Measurements from ENCODE around the gene FAM50B.
A peak's percentile ranks its signal among the peaks of the same experiment; 100 is the strongest.

Gene FAM50B

DNA sequence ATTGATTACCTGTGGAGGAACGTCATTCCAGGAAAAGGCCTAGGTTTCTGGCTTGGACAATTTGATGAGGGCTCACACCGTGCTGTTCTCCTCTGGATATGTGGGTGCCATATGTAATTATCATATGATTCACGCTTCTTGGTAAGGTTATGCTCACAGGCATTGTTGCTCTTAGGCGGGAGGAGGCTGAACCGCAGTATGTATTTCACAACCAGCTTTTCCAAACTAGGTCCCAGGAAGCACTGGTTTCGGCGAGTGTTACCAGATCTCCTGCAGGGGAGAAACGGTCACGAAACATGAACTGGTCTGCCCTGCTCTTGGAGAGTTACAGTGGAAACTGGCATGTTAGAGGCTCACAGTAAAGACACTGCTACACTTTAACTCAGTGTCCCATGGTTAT lies 793 bp upstream of the FAM50B start:
- 97% methylated on average over 8 of the region's 9 CpGs for WGBS (ENCODE audit: insufficient coverage)
- H3K27ac ChIP-seq (ENCODE audit: insufficient read depth in 1 of 2, low read depth in 1 of 2, low read length in 2 of 2, poor library complexity in 1 of 2, severe bottlenecking in 2 of 2): no peak overlapping the region
- CTCF ChIA-PET: interaction anchor here (0.8 to 5.6 kb wide), 27 partner anchors 9 to 147 kb away, joined by 3 to 53 read pairs (median 6); no protein-coding TSS in a partner anchor

DNA sequence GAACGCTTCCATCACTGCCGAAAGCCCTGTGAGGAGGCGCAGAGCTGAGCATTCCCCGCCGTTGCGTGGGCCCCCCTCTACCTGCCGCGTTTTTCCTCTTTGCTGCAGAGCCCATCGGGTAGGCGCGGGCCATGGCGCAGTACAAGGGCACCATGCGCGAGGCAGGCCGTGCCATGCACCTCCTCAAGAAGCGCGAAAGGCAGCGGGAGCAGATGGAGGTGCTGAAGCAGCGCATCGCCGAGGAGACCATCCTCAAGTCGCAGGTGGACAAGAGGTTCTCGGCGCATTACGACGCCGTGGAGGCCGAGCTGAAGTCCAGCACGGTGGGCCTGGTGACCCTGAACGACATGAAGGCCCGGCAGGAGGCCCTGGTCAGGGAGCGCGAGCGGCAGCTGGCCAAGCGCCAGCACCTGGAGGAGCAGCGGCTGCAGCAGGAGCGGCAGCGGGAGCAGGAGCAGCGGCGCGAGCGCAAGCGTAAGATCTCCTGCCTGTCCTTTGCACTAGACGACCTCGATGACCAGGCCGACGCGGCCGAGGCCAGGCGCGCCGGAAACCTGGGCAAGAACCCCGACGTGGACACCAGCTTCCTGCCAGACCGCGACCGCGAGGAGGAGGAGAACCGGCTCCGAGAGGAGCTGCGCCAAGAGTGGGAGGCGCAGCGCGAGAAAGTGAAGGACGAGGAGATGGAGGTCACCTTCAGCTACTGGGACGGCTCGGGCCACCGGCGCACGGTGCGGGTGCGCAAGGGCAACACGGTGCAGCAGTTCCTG lies 693 bp downstream of the FAM50B start:
- POLR2A ChIA-PET: no interaction called here
- DNase-seq: peak in 1 of 3 donors; percentile 15

More for the DNA sequence above, 793 bp upstream of the FAM50B start:
- no peak for DNase-seq
- Histone ChIP-seq H3K36me3 (ENCODE audit: control insufficient read depth in 4 of 4, insufficient read depth in 4 of 4, low read length in 3 of 4) (no peaks in the 10 kb centered on the region), H3K9me3 (ENCODE audit: control extremely low read depth in 1 of 5, control insufficient read depth in 4 of 5, insufficient read depth in 2 of 5, low read depth in 1 of 5, low read length in 4 of 5) (peaks cover 0 to 6% (median 0%) of the 10 kb centered on the region in 5 experiments), H3K4me3 (ENCODE audit: control insufficient read depth in 1 of 7, extremely low read depth in 1 of 7, insufficient read depth in 4 of 7, low read depth in 2 of 7, low read length in 6 of 7) (peak overlapping the region in 3 of 7 experiments; percentile 59 to 84 (median 70)), H3K4me1 (ENCODE audit: control extremely low read depth in 1 of 4, control insufficient read depth in 4 of 4, insufficient read depth in 4 of 4, low read length in 3 of 4) (peaks cover 0 to 11% (median 3%) of the 10 kb centered on the region in 4 experiments), H3K27me3 (replicated peaks in 2 of 5; ENCODE audit: control insufficient read depth in 4 of 5, insufficient read depth in 5 of 5, low read length in 4 of 5) (no peaks in the 10 kb centered on the region)
- POLR2A ChIA-PET: interaction anchor here (0.8 kb wide), 1 partner anchor 172 kb away, joined by 3 read pairs; a partner anchor contains a TSS

DNA sequence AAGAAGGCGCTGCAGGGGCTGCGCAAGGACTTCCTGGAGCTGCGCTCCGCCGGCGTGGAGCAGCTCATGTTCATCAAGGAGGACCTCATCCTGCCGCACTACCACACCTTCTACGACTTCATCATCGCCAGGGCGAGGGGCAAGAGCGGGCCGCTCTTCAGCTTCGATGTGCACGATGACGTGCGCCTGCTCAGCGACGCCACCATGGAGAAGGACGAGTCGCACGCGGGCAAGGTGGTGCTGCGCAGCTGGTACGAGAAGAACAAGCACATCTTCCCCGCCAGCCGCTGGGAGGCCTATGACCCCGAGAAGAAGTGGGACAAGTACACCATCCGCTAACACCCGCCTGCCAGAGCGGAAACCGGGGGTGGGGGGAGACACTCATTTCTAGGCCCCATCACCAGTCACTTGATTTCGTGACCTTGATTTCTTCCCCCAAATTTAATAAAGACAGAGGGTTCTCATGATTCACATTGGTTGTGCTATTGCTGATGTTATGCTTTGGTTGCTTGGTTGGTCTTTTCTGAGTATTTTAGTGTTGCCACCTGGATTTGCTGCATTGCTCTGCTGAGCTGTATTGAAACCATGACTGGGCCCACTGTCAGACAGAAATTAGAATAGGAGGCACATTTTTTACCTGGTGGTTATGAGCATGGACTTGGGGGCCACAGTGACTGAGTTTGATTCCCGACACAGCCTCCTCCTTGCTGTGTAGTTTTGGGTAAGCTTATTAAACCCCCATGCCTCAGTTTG lies 1.5 kb downstream of the FAM50B start:
- Histone ChIP-seq H3K27ac (ENCODE audit: insufficient read depth in 1 of 2, low read depth in 1 of 2, low read length in 2 of 2, poor library complexity in 1 of 2, severe bottlenecking in 2 of 2) (no peak overlapping the region), H3K36me3 (ENCODE audit: control insufficient read depth in 4 of 4, insufficient read depth in 4 of 4, low read length in 3 of 4) (no peaks in the 10 kb centered on the region), H3K9me3 (ENCODE audit: control extremely low read depth in 1 of 5, control insufficient read depth in 4 of 5, insufficient read depth in 2 of 5, low read depth in 1 of 5, low read length in 4 of 5) (peaks cover 0 to 6% (median 0%) of the 10 kb centered on the region in 5 experiments), H3K4me1 (ENCODE audit: control extremely low read depth in 1 of 4, control insufficient read depth in 4 of 4, insufficient read depth in 4 of 4, low read length in 3 of 4) (peaks cover 0 to 11% (median 3%) of the 10 kb centered on the region in 4 experiments), H3K27me3 (replicated peaks in 2 of 5; ENCODE audit: control insufficient read depth in 4 of 5, insufficient read depth in 5 of 5, low read length in 4 of 5) (no peaks in the 10 kb centered on the region), H3K4me3 (ENCODE audit: control insufficient read depth in 1 of 7, extremely low read depth in 1 of 7, insufficient read depth in 4 of 7, low read depth in 2 of 7, low read length in 6 of 7) (peak overlapping the region in 2 of 7 experiments; percentile 70 to 84)
- 98% methylated on average over 32 of the region's 33 CpGs for WGBS (ENCODE audit: insufficient coverage)
- CTCF ChIA-PET: interaction anchor here (0.9 to 5.6 kb wide), 11 partner anchors 10 to 159 kb away, joined by 3 to 53 read pairs (median 9); no protein-coding TSS in a partner anchor
- POLR2A ChIA-PET: no interaction called here
- no peak for DNase-seq

More for the DNA sequence above, 693 bp downstream of the FAM50B start:
- H3K27me3 ChIP-seq (replicated peaks in 2 of 5; ENCODE audit: control insufficient read depth in 4 of 5, insufficient read depth in 5 of 5, low read length in 4 of 5): no peaks in the 10 kb centered on the region
- peak overlapping the region in 1 of 2 experiments; percentile 34 for H3K27ac ChIP-seq (ENCODE audit: insufficient read depth in 1 of 2, low read depth in 1 of 2, low read length in 2 of 2, poor library complexity in 1 of 2, severe bottlenecking in 2 of 2)
- WGBS (ENCODE audit: insufficient coverage): 70% methylated on average over 73 of the region's 73 CpGs
- H3K36me3 ChIP-seq (ENCODE audit: control insufficient read depth in 4 of 4, insufficient read depth in 4 of 4, low read length in 3 of 4): no peaks in the 10 kb centered on the region
- peak overlapping the region; percentile 19 to 84 (median 64) for H3K4me3 ChIP-seq (ENCODE audit: control insufficient read depth in 1 of 7, extremely low read depth in 1 of 7, insufficient read depth in 4 of 7, low read depth in 2 of 7, low read length in 6 of 7)
- CTCF ChIA-PET: interaction anchor here (0.7 to 5.6 kb wide), 24 partner anchors 11 to 160 kb away, joined by 3 to 53 read pairs (median 6); no protein-coding TSS in a partner anchor
- H3K9me3 ChIP-seq (ENCODE audit: control extremely low read depth in 1 of 5, control insufficient read depth in 4 of 5, insufficient read depth in 2 of 5, low read depth in 1 of 5, low read length in 4 of 5): peaks cover 0 to 6% (median 0%) of the 10 kb centered on the region in 5 experiments
- peaks cover 0 to 11% (median 3%) of the 10 kb centered on the region in 4 experiments for H3K4me1 ChIP-seq (ENCODE audit: control extremely low read depth in 1 of 4, control insufficient read depth in 4 of 4, insufficient read depth in 4 of 4, low read length in 3 of 4)

DNA sequence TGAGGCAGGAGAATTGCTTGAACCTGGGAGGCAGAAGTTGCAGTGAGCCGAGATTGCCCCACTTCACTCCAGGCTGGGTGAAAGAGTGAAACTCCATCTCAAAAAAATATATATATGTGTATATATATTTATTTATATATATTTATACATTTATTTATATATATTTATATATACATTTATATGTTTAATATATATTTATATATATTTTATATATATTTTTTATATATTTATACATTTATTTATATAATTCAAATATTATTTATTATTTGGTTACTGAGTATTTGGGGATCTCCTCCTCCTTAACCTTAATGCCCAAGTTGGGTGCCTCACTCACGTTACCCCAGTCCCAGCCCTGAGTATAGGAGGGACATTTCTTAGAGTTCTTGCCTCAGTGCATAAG lies 2.7 kb downstream of the FAM50B start:
- CTCF ChIA-PET: interaction anchor here (2.8 to 3.5 kb wide), 2 partner anchors 9 to 103 kb away, joined by 9 to 11 read pairs; no protein-coding TSS in a partner anchor
- WGBS (ENCODE audit: insufficient coverage): 100% methylated on average over 1 of the region's 2 CpGs
- Histone ChIP-seq H3K36me3 (ENCODE audit: control insufficient read depth in 4 of 4, insufficient read depth in 4 of 4, low read length in 3 of 4) (no peaks in the 10 kb centered on the region), H3K4me1 (ENCODE audit: control extremely low read depth in 1 of 4, control insufficient read depth in 4 of 4, insufficient read depth in 4 of 4, low read length in 3 of 4) (peaks cover 0 to 11% (median 3%) of the 10 kb centered on the region in 4 experiments), H3K27me3 (replicated peaks in 2 of 5; ENCODE audit: control insufficient read depth in 4 of 5, insufficient read depth in 5 of 5, low read length in 4 of 5) (no peaks in the 10 kb centered on the region), H3K4me3 (ENCODE audit: control insufficient read depth in 1 of 7, extremely low read depth in 1 of 7, insufficient read depth in 4 of 7, low read depth in 2 of 7, low read length in 6 of 7) (no peak overlapping the region), H3K9me3 (ENCODE audit: control extremely low read depth in 1 of 5, control insufficient read depth in 4 of 5, insufficient read depth in 2 of 5, low read depth in 1 of 5, low read length in 4 of 5) (peaks cover 0 to 6% (median 0%) of the 10 kb centered on the region in 5 experiments), H3K27ac (ENCODE audit: insufficient read depth in 1 of 2, low read depth in 1 of 2, low read length in 2 of 2, poor library complexity in 1 of 2, severe bottlenecking in 2 of 2) (no peak overlapping the region)
- DNase-seq: no peak
- POLR2A ChIA-PET: no interaction called here

GRCh38 chr6:3852391-3852790 lies 3.2 kb downstream of the FAM50B start:
- Histone ChIP-seq H3K4me3 (ENCODE audit: control insufficient read depth in 1 of 7, extremely low read depth in 1 of 7, insufficient read depth in 4 of 7, low read depth in 2 of 7, low read length in 6 of 7) (no peak overlapping the region), H3K36me3 (ENCODE audit: control insufficient read depth in 4 of 4, insufficient read depth in 4 of 4, low read length in 3 of 4) (no peaks in the 10 kb centered on the region), H3K9me3 (ENCODE audit: control extremely low read depth in 1 of 5, control insufficient read depth in 4 of 5, insufficient read depth in 2 of 5, low read depth in 1 of 5, low read length in 4 of 5) (peaks cover 0 to 6% (median 0%) of the 10 kb centered on the region in 5 experiments), H3K27ac (ENCODE audit: insufficient read depth in 1 of 2, low read depth in 1 of 2, low read length in 2 of 2, poor library complexity in 1 of 2, severe bottlenecking in 2 of 2) (no peak overlapping the region), H3K27me3 (replicated peaks in 2 of 5; ENCODE audit: control insufficient read depth in 4 of 5, insufficient read depth in 5 of 5, low read length in 4 of 5) (no peaks in the 10 kb centered on the region), H3K4me1 (ENCODE audit: control extremely low read depth in 1 of 4, control insufficient read depth in 4 of 4, insufficient read depth in 4 of 4, low read length in 3 of 4) (peaks cover 0 to 11% (median 3%) of the 10 kb centered on the region in 4 experiments)
- no peak for DNase-seq
- 98% methylated on average over 5 of the region's 5 CpGs for WGBS (ENCODE audit: insufficient coverage)
- ChIA-PET POLR2A (no interaction called here), CTCF (no interaction called here)

DNA sequence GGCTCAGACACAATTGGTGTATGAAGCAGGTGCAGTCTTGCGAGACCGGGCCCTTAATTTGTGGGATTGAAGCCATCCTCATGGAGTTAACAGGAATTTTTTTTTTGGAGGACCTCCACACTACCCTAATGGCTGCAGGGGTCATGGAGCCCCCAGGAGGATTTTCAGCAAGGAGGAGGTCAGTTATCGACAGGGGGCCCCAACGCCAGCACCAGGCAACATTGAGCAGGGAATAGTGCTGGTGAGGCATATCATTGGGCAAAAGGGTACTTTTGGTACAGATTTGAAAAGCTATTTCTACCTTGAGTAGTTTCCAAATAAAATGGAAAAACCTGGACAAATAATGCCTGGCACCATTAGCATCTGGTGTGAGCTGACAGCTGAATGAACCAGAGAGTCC lies 6.7 kb downstream of the FAM50B start:
- POLR2A ChIA-PET: no interaction called here
- peaks cover 0 to 2% (median 0%) of the 10 kb centered on the region in 5 experiments for H3K27me3 ChIP-seq (replicated peaks in 2 of 5; ENCODE audit: control insufficient read depth in 4 of 5, insufficient read depth in 5 of 5, low read length in 4 of 5)
- 100% methylated on average over 2 of the region's 4 CpGs for WGBS (ENCODE audit: insufficient coverage)
- no peaks in the 10 kb centered on the region for H3K36me3 ChIP-seq (ENCODE audit: control insufficient read depth in 4 of 4, insufficient read depth in 4 of 4, low read length in 3 of 4)
- CTCF ChIA-PET: interaction anchor here (1.7 to 2.1 kb wide), 2 partner anchors 106 to 122 kb away, joined by 4 to 7 read pairs; no protein-coding TSS in a partner anchor
- no peak for DNase-seq
- H3K27ac ChIP-seq (ENCODE audit: insufficient read depth in 1 of 2, low read depth in 1 of 2, low read length in 2 of 2, poor library complexity in 1 of 2, severe bottlenecking in 2 of 2): no peak overlapping the region
- H3K4me3 ChIP-seq (ENCODE audit: control insufficient read depth in 1 of 7, extremely low read depth in 1 of 7, insufficient read depth in 4 of 7, low read depth in 2 of 7, low read length in 6 of 7): no peak overlapping the region
- H3K4me1 ChIP-seq (ENCODE audit: control extremely low read depth in 1 of 4, control insufficient read depth in 4 of 4, insufficient read depth in 4 of 4, low read length in 3 of 4): peaks cover 0 to 1% (median 0%) of the 10 kb centered on the region in 4 experiments
- H3K9me3 ChIP-seq (ENCODE audit: control extremely low read depth in 1 of 5, control insufficient read depth in 4 of 5, insufficient read depth in 2 of 5, low read depth in 1 of 5, low read length in 4 of 5): no peaks in the 10 kb centered on the region
